SU-DHL-6 (cell line): ENCODE measurements around the gene ZSWIM8.

Source experiments
- H2AFZ ChIP-seq: fragments of 200-600 bp; sonication (generic); 2 replicates; pipeline ENCODE4 v1.6.1; 2014; ENCODE audit warnings: low read depth, mild to moderate bottlenecking, moderate library complexity, mixed read lengths, antibody characterized with exemption, low read length; ENCODE audit not compliant: severe bottlenecking
- H3F3A ChIP-seq: fragments of 200-600 bp; shearing (Covaris generic); 2 replicates; pipeline ENCODE4 v1.6.0; 2016; ENCODE audit warnings: antibody characterized with exemption, mild to moderate bottlenecking; ENCODE audit not compliant: insufficient read depth
- H3K27ac ChIP-seq: fragments of 200-600 bp; sonication (generic); 2 replicates; pipeline ENCODE4 v1.5.1; 2016; ENCODE audit warnings: low read depth, mild to moderate bottlenecking, low read length, moderate library complexity, mixed read lengths
- H3K27me3 ChIP-seq: fragments of 200-600 bp; sonication (generic), shearing (Covaris generic); 2 replicates; pipeline ENCODE4 v1.6.0; 2014; ENCODE audit warnings: mild to moderate bottlenecking, low read length
- H3K36me3 ChIP-seq: fragments of 200-600 bp; sonication (generic); 2 replicates; pipeline ENCODE4 v1.6.1; 2014; ENCODE audit warnings: mild to moderate bottlenecking, low read length, mixed read lengths
- H3K4me2 ChIP-seq: fragments of 300-600, 200-600 bp; shearing (Covaris generic), sonication (generic); 2 replicates; pipeline ENCODE4 v1.6.0; 2014; ENCODE audit warnings: low read length, low read depth, mild to moderate bottlenecking; ENCODE audit not compliant: poor library complexity, severe bottlenecking
- H3K4me3 ChIP-seq: fragments of 200-600 bp; sonication (generic); 2 replicates; pipeline ENCODE4 v1.5.1; 2014; ENCODE audit warnings: antibody characterized with exemption, low read length, mild to moderate bottlenecking, mixed read lengths; ENCODE audit not compliant: insufficient read depth, poor library complexity, severe bottlenecking
- H3K79me2 ChIP-seq: fragments of 200-600 bp; sonication (generic); 2 replicates; pipeline ENCODE4 v1.6.1; 2014; ENCODE audit warnings: mild to moderate bottlenecking, low read length, moderate library complexity; ENCODE audit not compliant: insufficient read depth
- H3K9ac ChIP-seq: fragments of 200-600 bp; sonication (generic); 2 replicates; pipeline ENCODE4 v1.7.0; 2014; ENCODE audit warnings: mild to moderate bottlenecking, low read length
- H3K9me2 ChIP-seq: fragments of 200-600 bp; sonication (generic); replicated peaks from 2 replicates; pipeline ENCODE4 v1.6.1; 2014; ENCODE audit warnings: low read length; ENCODE audit not compliant: insufficient read depth
- H3K9me3 ChIP-seq: fragments of 200-600 bp; sonication (generic); 2 replicates; pipeline ENCODE4 v1.6.1; 2014; ENCODE audit warnings: low read length, mixed read lengths; ENCODE audit not compliant: insufficient read depth
- H4K20me1 ChIP-seq: fragments of 200-600 bp; sonication (generic); 2 replicates; pipeline ENCODE4 v1.6.1; 2014; ENCODE audit warnings: low read depth, mild to moderate bottlenecking, antibody characterized with exemption, low read length, moderate library complexity, mixed read lengths
- EZH2phosphoT487 ChIP-seq: fragments of 200-600 bp; sonication (generic), shearing (Covaris generic); conservative IDR thresholded peaks from 2 replicates; pipeline ENCODE4 v1.6.1; 2018; ENCODE audit warnings: mild to moderate bottlenecking, antibody characterized with exemption, low read length, moderate library complexity, mixed read lengths
- TF ChIP-seq, protein P1 (sequence below): fragments of 200-600 bp; sonication (generic); IDR thresholded peaks from one replicate; pipeline ENCODE4 v1.5.1; 2017; ENCODE audit warnings: antibody characterized with exemption, mild to moderate bottlenecking, low read length, moderate library complexity; ENCODE audit not compliant: insufficient read depth, poor library complexity, severe bottlenecking

ZSWIM8 gene

DNA sequence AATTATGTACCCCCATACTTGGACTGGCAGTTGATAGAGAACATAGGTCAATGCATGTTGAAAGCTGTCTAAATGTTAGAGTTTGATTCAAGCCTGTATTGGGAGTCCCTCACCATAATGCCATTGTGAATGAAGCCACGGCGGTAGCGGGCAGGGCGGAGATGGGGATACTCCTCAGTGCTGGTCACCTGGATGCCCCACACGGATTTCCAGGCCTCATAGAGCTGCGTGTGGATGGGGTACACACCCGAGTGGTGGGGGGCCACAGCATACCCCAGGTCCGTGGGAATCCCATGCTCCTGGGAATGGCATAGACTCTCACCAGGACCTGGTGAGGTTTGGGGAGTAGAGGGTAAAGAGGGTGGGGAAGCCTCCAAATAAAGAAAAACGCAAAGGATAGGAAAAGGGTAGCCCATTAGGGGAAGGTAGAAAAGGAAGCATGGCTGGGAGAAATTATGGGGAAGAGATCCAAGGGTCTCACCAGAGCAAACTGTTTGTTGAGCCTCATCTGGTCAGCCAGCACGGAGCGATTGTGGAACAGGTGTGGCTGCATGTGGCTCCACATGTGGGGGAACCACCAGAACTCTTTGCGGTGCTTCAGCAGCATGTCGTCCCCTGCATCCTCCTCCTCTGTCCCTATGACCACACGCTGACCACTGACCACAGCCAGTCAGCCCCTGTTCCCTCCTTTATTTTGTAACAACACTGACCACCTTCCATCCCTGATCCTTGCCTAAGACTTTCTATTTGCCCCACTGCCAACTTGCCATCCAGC lies 21.0 kb downstream of the ZSWIM8 start:
- TF ChIP-seq, protein P1, sequence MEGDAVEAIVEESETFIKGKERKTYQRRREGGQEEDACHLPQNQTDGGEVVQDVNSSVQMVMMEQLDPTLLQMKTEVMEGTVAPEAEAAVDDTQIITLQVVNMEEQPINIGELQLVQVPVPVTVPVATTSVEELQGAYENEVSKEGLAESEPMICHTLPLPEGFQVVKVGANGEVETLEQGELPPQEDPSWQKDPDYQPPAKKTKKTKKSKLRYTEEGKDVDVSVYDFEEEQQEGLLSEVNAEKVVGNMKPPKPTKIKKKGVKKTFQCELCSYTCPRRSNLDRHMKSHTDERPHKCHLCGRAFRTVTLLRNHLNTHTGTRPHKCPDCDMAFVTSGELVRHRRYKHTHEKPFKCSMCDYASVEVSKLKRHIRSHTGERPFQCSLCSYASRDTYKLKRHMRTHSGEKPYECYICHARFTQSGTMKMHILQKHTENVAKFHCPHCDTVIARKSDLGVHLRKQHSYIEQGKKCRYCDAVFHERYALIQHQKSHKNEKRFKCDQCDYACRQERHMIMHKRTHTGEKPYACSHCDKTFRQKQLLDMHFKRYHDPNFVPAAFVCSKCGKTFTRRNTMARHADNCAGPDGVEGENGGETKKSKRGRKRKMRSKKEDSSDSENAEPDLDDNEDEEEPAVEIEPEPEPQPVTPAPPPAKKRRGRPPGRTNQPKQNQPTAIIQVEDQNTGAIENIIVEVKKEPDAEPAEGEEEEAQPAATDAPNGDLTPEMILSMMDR, result no peak
- TF ChIP-seq EZH2phosphoT487, result no peak
- Histone ChIP-seq H4K20me1 (no peaks in the 10 kb centered on the region), H3K27ac (no peak overlapping the region), H3K36me3 (no peaks in the 10 kb centered on the region), H2AFZ (no peak overlapping the region), H3K9ac (no peak overlapping the region), H3K9me3 (no peaks in the 10 kb centered on the region), H3K4me2 (no peak overlapping the region), H3K4me3 (no peak overlapping the region), H3K79me2 (peaks cover 5% of the 10 kb centered on the region; the same call in 1 of the 2 replicates), H3K27me3 (no peaks in the 10 kb centered on the region), H3K9me2 (no peaks in the 10 kb centered on the region), H3F3A (no peaks in the 10 kb centered on the region)

DNA sequence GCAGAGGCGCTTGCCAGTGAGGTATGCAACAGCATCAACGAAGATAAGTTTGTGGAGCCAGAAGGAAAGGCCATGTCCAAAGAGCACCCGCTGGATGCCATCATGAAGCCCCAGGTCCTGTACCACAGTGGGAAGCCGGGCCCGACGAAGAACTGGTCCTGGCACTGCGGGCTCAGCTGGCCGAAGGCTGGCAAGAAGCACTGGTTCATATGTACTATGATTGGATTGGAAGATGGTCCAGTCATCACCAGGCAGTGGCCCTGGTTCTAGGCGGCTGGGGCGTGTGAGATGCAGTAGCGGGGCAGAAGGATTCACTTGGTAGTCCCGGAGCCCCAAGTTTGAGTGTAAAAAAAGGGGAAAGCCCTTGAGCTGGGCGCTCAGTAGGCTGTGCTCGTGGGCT lies 22.1 kb downstream of the ZSWIM8 start:
- H3K9me3 ChIP-seq, result no peaks in the 10 kb centered on the region
- H3K36me3 ChIP-seq, result no peaks in the 10 kb centered on the region
- H2AFZ ChIP-seq, result no peak overlapping the region
- H3K79me2 ChIP-seq, result peaks cover 5% of the 10 kb centered on the region; the same call in 1 of the 2 replicates
- TF ChIP-seq, protein P1, result no peak
- no peak for TF ChIP-seq EZH2phosphoT487
- no peaks in the 10 kb centered on the region for H3K9me2 ChIP-seq
- no peak overlapping the region for H3K9ac ChIP-seq
- H4K20me1 ChIP-seq, result no peaks in the 10 kb centered on the region
- H3K4me2 ChIP-seq, result no peak overlapping the region
- no peak overlapping the region for H3K27ac ChIP-seq
- no peaks in the 10 kb centered on the region for H3K27me3 ChIP-seq
- peaks cover 2% of the 10 kb centered on the region for H3F3A ChIP-seq
- no peak overlapping the region for H3K4me3 ChIP-seq

DNA sequence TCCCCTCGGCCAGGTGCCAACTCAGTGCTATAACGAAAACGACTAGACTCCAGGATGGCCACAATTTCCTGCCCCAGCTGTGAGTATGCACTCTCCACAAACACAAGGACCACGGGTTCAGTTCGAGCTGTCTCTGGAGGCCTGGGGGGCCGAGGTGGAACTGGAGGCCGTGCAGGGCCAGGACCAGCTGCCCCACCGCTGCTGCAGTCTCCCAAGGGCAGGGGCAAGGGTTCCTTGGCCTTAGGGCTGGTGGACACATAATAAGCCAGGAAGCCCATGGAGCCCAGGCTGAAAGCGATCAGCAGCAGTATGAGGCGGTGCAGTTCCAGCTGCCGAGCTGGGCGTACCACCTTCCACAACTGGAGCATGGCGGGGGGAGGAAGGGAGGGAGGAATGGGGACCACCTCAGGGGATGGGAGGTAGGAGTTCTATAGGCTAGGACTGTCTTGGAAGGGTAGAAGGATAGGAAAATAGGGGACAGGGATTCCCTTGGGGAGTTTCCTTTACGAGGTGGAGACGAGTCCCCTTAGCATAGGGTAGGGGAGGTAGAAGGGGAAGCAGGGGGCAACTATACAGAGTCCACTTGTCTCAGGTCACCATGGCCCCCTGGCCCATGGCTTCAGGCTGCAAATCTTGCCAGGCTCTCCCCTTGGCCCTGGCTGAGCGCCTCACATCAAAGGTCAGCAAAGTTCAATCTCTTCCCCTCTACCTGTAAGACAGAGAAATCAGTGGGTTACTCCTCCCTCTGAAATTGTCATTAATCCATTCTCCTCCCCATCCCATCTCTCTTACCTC lies 22.8 kb downstream of the ZSWIM8 start:
- Histone ChIP-seq H3K9me2 (no peaks in the 10 kb centered on the region), H3K9ac (no peak overlapping the region), H3K9me3 (no peaks in the 10 kb centered on the region), H3K4me3 (no peak overlapping the region), H3K79me2 (peaks cover 5% of the 10 kb centered on the region; the same call in 1 of the 2 replicates), H2AFZ (no peak overlapping the region), H3K27ac (no peak overlapping the region), H3F3A (peaks cover 7% of the 10 kb centered on the region), H3K4me2 (no peak overlapping the region), H3K36me3 (no peaks in the 10 kb centered on the region), H3K27me3 (no peaks in the 10 kb centered on the region), H4K20me1 (no peaks in the 10 kb centered on the region)
- TF ChIP-seq, protein P1, result no peak
- no peak for TF ChIP-seq EZH2phosphoT487
